Mesodermal cell (in vitro differentiated cells): ENCODE data around the gene DDX27.

Source experiments
- H3K27ac ChIP-seq: 2 replicates; pipeline ENCODE4 v1.7.0; 2013; ENCODE audit warnings: mild to moderate bottlenecking, low read depth, low read length, moderate library complexity; ENCODE audit not compliant: severe bottlenecking
- H3K36me3 ChIP-seq: 2 replicates; pipeline ENCODE4 v1.7.1; 2013; ENCODE audit warnings: mild to moderate bottlenecking, low read length, moderate library complexity; ENCODE audit not compliant: control insufficient read depth, insufficient read depth
- H3K4me1 ChIP-seq: one replicate; pipeline ENCODE4 v1.7.1; 2013; ENCODE audit warnings: mild to moderate bottlenecking, low read length; ENCODE audit not compliant: insufficient read depth, control insufficient read depth, poor library complexity, severe bottlenecking
- H3K4me3 ChIP-seq: 2 replicates; pipeline ENCODE4 v1.7.0; 2013; ENCODE audit warnings: low read length, control low read depth, mild to moderate bottlenecking; ENCODE audit not compliant: insufficient read depth, poor library complexity, severe bottlenecking; ENCODE audit errors: extremely low read depth
- H3K9me3 ChIP-seq: 2 replicates; pipeline ENCODE4 v1.7.1; 2013; ENCODE audit warnings: mild to moderate bottlenecking, low read length, moderate library complexity; ENCODE audit not compliant: control insufficient read depth
- whole genome bisulfite sequencing, 2 experiments: methylation state at CpG; one replicate each; pipeline ENCODE4 v1.1.5; 2013; ENCODE audit warnings: missing lambda C conversion rate in 2 of 2; ENCODE audit not compliant: insufficient coverage in 2 of 2; 5-methylcytosine and 5-hydroxymethylcytosine counted together

DDX27 gene

DNA sequence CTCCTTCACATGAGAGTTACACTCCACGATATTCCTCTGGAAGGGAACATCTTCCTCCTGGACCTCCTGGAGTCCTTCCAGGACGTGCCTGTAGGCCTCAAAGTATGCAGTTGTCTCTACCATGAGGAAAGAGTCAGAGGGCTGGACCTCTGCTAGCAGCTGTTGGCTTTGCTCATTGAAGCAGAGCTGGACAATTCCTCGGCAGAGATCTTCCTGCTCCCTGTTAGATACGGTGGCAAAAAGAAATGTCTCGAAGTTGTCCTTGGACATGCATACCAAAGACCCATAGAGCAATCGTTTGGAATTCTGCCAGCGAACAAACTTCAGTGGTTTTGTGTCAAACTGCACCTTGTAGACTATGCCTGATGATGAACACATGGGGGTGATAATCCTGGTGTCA lies 51.0 kb downstream of the DDX27 start:
- 94 to 99% methylated on average over 7 of the region's 7 CpGs for WGBS, 2 experiments
- no peak overlapping the region for H3K4me3 ChIP-seq
- no peaks in the 10 kb centered on the region for H3K4me1 ChIP-seq
- no peaks in the 10 kb centered on the region for H3K9me3 ChIP-seq
- peaks cover 90% of the 10 kb centered on the region for H3K36me3 ChIP-seq
- H3K27ac ChIP-seq, result no peak overlapping the region

DNA sequence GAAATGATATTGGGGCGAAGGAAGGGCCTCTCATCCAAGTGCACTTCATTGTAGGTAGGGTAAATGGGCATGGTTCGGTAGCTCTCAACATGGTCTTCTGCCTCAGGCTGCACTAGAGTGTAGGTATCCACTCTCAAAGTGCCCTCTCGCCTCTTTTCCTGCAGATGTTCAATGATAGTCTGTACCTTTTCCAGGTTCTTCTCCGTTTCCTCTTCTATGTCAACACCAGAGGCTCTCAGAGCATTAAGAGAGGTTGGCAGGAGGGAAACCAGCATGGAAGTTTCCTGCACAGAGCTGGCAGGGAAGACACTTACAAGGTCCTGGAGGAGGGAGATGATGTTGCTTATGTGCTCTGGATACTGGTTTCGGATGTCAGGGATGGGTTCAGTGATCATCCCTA lies 51.5 kb downstream of the DDX27 start:
- Histone ChIP-seq H3K36me3 (peaks cover 90% of the 10 kb centered on the region), H3K9me3 (no peaks in the 10 kb centered on the region), H3K27ac (no peak overlapping the region), H3K4me3 (no peak overlapping the region), H3K4me1 (no peaks in the 10 kb centered on the region)
- 92 to 100% methylated on average over 2 to 3 of the region's 5 CpGs for WGBS, 2 experiments

DNA sequence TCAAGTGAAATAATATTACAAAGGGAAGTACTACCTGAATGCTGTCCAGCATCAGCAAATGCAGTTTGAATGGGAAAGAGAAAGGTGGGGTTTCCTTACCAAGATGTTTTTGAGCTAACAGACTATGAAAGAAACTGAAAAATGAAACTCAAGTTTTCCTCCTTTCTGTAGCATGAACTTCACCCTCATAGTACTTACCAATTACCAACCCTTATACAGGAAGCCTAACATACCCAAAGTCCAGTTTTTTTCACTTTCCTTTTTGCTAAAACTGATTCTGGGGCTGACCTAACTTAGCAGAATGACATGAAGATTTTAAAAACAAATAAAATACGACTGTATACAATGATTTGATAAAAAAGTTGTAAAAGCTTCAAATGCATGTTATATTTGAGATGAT lies 53.4 kb downstream of the DDX27 start:
- Histone ChIP-seq H3K36me3 (peaks cover 77% of the 10 kb centered on the region), H3K27ac (no peak overlapping the region), H3K4me1 (no peaks in the 10 kb centered on the region), H3K9me3 (no peaks in the 10 kb centered on the region), H3K4me3 (no peak overlapping the region)
- no CpG with 5 or more reads among the region's 1 CpG for WGBS, 2 experiments

DNA sequence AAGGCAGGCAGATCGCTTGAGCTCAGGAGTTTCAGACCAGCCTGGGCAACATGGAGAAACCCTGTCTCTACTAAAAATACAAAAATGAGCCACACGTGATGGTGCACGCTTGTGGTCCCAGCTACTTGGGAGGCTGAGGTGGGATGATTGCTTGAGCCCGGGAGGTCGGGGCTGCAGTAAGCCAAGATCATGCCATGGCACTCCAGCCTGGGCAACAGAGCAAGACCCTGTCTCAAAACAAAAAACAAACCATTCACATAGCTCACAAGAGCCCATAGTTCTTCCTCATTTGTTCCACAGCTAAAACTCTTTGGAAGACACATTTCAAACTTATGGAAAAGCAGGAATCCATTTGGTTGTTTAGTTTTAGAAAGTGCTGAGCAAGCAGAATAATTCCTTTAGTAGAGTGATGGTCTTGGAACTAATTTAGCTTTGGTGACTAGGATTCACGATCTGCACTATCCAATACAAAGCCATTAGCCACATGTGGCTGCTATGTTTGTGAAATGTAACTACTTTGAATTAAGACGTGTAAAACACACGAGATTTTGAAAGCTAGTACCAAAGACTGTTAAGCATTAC lies 54.6 kb downstream of the DDX27 start:
- H3K27ac ChIP-seq, result no peak overlapping the region
- no peak overlapping the region for H3K4me3 ChIP-seq
- H3K9me3 ChIP-seq, result no peaks in the 10 kb centered on the region
- WGBS, 2 experiments, result 71 to 88% methylated on average over 1 to 5 of the region's 8 CpGs
- H3K36me3 ChIP-seq, result peaks cover 71% of the 10 kb centered on the region
- H3K4me1 ChIP-seq, result no peaks in the 10 kb centered on the region

DNA sequence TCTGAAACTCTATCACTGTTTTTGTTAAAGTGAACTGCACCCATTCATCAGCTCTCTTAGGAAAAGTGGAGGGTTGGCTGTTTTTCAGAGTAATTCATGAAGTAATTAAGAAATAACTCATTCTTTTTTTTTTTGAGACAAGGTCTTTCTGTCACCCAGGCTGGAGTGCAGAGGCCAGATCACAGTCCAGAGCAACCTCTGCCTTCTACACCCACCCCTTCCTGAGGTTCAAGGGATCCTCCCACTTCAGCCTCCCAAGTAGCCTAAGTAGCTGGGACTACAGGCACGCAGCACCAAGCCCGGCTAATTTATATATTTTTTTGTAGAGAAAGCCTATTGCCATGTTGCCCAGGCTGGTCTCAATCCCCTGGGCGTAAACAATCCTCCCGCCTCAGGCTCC lies 56.0 kb downstream of the DDX27 start:
- WGBS, 2 experiments, result 100% methylated on average over 2 to 4 of the region's 4 CpGs
- Histone ChIP-seq H3K9me3 (peaks cover 7% of the 10 kb centered on the region), H3K4me3 (no peak overlapping the region), H3K27ac (no peak overlapping the region), H3K36me3 (peaks cover 71% of the 10 kb centered on the region), H3K4me1 (no peaks in the 10 kb centered on the region)

DNA sequence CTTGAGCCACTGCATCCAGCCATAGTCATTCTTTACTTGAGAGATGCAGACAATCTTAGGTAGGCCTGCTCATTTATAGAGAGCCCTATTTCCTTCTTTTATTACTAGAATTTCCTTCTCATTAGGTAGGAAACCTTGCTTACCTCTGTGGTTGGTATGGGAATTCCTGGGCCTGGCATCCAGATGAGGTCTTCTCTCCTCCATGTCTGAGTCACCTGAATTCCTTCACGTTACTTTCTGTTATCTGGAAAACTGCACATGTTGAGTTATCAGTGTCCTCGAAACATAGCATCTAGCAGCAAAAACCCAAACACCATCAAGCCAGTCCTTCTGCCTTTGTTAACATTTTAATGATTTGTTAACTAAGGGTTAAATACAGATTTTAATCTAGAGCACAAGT lies 56.4 kb downstream of the DDX27 start:
- Histone ChIP-seq H3K27ac (no peak overlapping the region), H3K9me3 (peaks cover 11% of the 10 kb centered on the region), H3K4me3 (no peak overlapping the region), H3K36me3 (peaks cover 71% of the 10 kb centered on the region), H3K4me1 (no peaks in the 10 kb centered on the region)
- 83 to 100% methylated on average over 1 of the region's 2 CpGs for WGBS, 2 experiments

DNA sequence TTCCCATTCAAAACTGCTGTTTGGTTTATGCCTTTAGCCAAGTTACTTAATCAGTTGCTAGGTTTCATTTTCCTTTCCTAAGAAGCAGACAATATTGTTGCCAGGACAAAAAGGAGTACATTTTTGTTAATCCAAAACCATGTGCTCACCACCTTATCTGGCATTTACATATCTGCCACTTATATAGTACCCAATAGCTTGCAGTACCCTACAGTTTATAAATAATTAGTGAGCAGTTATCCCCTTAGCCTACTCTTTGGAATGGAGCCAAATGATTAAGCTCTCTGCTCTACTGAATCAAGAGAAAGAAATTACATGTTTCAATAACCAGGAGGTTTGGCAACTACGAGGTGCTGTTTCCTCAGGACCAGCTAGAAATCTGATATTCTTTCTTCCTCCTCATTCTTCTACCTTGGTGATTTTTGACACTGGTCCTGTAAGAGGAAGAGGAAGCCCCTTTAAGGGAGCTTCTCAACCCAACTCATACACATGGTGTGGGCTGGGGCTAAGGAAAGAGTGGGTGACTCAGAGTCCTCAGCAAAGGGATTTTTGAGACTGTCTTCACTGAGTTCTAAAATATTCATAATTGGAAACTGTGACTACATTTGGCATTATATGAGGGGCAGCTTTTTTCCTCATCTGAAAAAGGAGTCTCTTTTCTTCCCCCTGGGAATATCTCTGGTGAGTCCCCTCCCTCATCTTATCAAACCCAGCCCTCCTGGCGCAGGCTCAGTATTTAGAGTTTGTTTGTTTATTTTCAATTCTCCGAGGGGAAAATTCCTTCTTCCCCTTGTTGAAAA lies 57.1 kb downstream of the DDX27 start:
- WGBS, 2 experiments, result 88% methylated on average over 1 of the region's 3 CpGs; no CpG with 5 or more reads in 1 of the 2 experiments
- Histone ChIP-seq H3K4me1 (no peaks in the 10 kb centered on the region), H3K36me3 (peaks cover 71% of the 10 kb centered on the region), H3K4me3 (peak overlapping the region; percentile 89), H3K9me3 (peaks cover 18% of the 10 kb centered on the region), H3K27ac (peak overlapping the region; percentile 51)

DNA sequence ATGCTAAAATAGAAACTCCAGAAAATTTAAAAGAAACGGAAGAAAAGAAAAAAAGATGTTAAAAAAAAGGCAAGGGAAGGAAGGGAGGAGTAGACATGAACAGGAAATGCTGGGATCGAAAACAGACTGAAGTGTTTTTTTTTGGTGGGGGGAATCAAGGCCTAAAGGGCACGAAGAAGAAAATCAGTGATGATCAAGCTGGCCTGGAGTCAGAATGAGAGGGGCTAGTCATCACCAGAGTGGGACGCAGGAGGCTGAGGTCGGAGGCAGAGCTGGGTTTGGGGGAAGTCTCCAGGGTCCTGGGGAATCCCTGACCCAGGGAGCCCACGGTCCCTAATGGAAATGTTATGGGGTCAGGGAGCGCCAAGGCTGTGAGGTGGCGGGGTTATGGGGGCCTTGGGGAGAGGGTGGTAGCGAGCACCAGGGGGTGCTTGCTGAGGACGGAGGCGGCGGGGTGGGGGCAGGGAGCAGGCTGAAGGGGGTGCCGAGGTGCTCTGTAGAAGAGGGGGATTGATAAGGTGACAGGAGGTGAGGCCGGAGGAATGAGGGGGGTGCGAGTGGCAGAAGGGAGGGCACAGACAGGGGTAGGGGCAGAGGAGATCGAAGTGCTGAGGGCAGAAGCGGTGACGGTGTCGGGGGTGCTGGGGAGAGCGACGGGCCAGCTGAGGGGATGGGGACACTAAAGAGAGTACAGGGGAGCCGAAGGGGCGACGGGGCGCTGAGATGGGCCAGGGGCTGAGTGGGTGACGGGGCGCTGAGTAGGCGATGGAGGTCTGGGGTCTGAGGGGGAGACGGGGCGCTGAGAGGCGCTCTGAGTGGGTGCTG lies 58.0 kb downstream of the DDX27 start:
- Histone ChIP-seq H3K4me1 (no peaks in the 10 kb centered on the region), H3K9me3 (peaks cover 20% of the 10 kb centered on the region), H3K36me3 (peaks cover 71% of the 10 kb centered on the region), H3K4me3 (peak overlapping the region; percentile 89), H3K27ac (peak overlapping the region; percentile 95)
- 10% methylated on average over 18 to 25 of the region's 31 CpGs for WGBS, 2 experiments

DNA sequence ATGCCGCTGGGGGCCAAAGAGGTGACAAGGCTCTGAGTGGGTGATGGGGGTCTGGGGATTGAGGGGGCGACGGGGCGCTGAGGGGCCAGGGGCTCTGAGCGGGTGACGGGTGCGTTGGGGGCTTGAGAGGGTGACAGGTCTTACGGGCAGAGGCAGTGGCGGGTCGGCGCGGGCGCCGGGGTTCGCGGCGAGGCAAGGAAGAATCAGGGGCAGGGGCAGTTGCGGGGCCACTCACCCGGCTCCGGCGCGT lies 58.5 kb downstream of the DDX27 start:
- Histone ChIP-seq H3K4me3 (peak overlapping the region; percentile 89), H3K27ac (peak overlapping the region; percentile 95), H3K9me3 (peaks cover 24% of the 10 kb centered on the region), H3K36me3 (peaks cover 71% of the 10 kb centered on the region), H3K4me1 (peaks cover under 1% of the 10 kb centered on the region)
- WGBS, 2 experiments, result 0 to 1% methylated on average over 13 to 19 of the region's 22 CpGs

DNA sequence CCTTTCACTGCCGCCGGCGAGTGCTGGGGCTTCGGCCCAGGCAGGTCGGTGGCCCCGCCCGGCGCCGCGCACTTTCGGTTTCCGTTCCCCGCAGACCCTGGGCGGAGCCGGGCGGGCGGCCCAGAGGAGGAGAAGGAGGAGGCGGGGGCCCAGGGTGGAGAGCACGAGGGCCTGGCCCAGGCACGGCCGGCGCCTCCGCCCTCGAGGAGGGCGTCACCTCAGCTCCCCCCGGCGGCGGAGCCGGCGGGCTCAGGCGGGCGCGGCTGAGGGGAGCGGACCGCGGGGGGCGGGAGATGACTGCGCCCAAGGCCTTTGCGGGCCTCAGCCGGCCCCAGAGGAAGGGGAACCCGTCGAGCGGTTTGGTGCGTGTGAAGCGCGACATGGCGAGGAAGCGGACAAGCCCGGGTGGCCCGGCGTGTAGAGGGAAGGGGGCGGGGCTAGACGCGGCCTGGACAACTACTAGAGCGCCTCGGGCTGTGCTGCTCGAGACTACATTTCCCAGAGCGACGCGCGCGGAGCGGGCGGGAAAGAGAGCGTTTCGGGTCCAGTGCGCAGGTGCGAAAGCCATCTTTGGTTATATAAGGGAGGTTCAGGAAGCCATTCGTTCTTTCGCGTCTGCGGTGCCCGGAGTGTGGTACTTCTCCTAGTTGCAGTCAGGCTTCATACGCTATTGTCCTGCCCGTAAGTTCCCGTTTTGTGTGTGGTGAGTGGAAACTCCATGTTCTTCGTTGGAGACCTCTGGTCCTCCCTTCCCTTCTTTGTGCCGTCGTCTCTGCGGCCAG lies 59.0 kb downstream of the DDX27 start, which contains the start of gene ZNFX1:
Gene ZNFX1 (minus strand): TSS at position 22 of the 782 bp plus-strand sequence. CDS start 2,218 bp downstream, outside the sequence.
- peaks cover 3% of the 10 kb centered on the region for H3K4me1 ChIP-seq
- peak within 1 kb of the TSS; percentile 89 for H3K4me3 ChIP-seq
- WGBS, 2 experiments, result 0 to 1% methylated on average over 66 to 69 of the region's 80 CpGs
- H3K9me3 ChIP-seq, result peaks cover 24% of the 10 kb centered on the region
- peak within 1 kb of the TSS; percentile 95 for H3K27ac ChIP-seq
- H3K36me3 ChIP-seq, result peaks cover 71% of the 10 kb centered on the region
